Neural cell (in vitro differentiated cells): ENCODE measurements around the gene KRT14.

Source experiments
- EP300 ChIP-seq: fragments of 450-650 bp; conservative IDR thresholded peaks from 2 replicates; pipeline ENCODE4 v1.6.1; 2014; ENCODE audit warnings: antibody characterized with exemption, mild to moderate bottlenecking, moderate library complexity; ENCODE audit not compliant: poor library complexity, severe bottlenecking
- POLR2AphosphoS5 ChIP-seq: IDR thresholded peaks from 2 replicates; pipeline ENCODE4 v1.6.1; 2012
- TF ChIP-seq, protein P1 (sequence below): fragments of 450-650 bp; IDR thresholded peaks from 2 replicates; pipeline ENCODE4 v1.5.1; 2014; ENCODE audit warnings: antibody characterized with exemption, mild to moderate bottlenecking, moderate library complexity; ENCODE audit not compliant: poor library complexity, severe bottlenecking

DNA sequence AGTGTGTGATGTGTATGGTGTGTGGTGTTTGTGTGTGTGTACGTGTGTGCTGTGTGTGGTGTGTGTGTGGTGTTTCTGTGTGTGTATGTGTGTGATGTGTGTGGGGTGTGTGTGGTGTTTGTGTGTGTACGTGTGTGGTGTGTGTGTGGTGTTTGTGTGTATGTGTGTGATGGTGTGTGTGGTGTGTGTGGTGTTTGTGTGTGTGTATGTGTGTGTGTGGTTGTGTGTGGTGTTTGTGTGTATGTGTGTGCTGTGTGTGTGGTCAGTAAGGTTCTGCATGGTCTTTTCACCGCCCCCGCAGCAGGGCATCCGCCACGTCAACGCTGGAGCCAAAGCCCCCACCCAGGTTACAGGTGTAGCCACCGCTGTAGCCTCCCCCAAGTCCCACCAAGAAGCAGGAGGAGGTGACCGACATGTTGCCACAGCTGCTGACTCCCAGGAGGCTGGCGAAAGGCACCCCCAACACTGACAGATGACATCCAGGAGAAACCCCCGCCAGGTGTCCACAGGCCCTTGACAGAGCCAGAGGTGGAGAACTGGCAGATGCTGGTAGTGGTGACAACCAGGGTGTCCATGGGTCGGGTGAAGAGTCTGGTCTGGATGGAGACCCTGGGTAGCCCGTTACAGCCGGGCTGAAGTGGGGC is 47.0 kb upstream of the KRT14 start:
- TF ChIP-seq EP300: no peak
- no peak for TF ChIP-seq POLR2AphosphoS5
- TF ChIP-seq, protein P1, sequence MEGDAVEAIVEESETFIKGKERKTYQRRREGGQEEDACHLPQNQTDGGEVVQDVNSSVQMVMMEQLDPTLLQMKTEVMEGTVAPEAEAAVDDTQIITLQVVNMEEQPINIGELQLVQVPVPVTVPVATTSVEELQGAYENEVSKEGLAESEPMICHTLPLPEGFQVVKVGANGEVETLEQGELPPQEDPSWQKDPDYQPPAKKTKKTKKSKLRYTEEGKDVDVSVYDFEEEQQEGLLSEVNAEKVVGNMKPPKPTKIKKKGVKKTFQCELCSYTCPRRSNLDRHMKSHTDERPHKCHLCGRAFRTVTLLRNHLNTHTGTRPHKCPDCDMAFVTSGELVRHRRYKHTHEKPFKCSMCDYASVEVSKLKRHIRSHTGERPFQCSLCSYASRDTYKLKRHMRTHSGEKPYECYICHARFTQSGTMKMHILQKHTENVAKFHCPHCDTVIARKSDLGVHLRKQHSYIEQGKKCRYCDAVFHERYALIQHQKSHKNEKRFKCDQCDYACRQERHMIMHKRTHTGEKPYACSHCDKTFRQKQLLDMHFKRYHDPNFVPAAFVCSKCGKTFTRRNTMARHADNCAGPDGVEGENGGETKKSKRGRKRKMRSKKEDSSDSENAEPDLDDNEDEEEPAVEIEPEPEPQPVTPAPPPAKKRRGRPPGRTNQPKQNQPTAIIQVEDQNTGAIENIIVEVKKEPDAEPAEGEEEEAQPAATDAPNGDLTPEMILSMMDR: no peak
